CD4-positive, CD25-positive, alpha-beta regulatory T cell (primary cell): ENCODE data around the gene GNG12. TPM values are rescaled to one million over a fixed set of nuclear protein-coding genes. Genes with fewer than 3 reads are reported as not detected.

Source experiments
- ATAC-seq, 2 donors: fragments of 150-1000 bp; cut with Tn5 transposase; one replicate each; pipeline ENCODE4 v1.10.0; 2021; ENCODE audit warnings: low read depth in 2 of 2, moderate number of reproducible peaks in 2 of 2, moderate library complexity in 1 of 2
- DNase-seq, 3 donors: peaks; one replicate each; pipeline versions ENCODE4 v3.0.0 to v3.0.0-alpha.2; 2012 to 2022; ENCODE audit warnings: mixed read lengths in 1 of 3
- H3K27ac ChIP-seq: one replicate; pipeline ENCODE4 v1.7.0; 2013; ENCODE audit warnings: mild to moderate bottlenecking, low read length; ENCODE audit not compliant: insufficient read depth, poor library complexity, severe bottlenecking
- H3K27me3 ChIP-seq: one replicate; pipeline ENCODE4 v1.7.0; 2013; ENCODE audit warnings: low read length; ENCODE audit not compliant: control insufficient read depth, insufficient read depth
- H3K36me3 ChIP-seq: one replicate; pipeline ENCODE4 v1.7.0; 2013; ENCODE audit warnings: mild to moderate bottlenecking, low read length, moderate library complexity; ENCODE audit not compliant: control insufficient read depth, insufficient read depth
- H3K4me1 ChIP-seq: 2 replicates; pipeline ENCODE4 v1.7.0; 2013; ENCODE audit warnings: mild to moderate bottlenecking, low read length; ENCODE audit not compliant: insufficient read depth, control insufficient read depth, poor library complexity, severe bottlenecking
- H3K4me3 ChIP-seq: one replicate; pipeline ENCODE4 v1.7.0; 2013; ENCODE audit warnings: low read depth, mild to moderate bottlenecking, low read length, moderate library complexity
- H3K9me3 ChIP-seq, 2 experiments: 1 replicate in 1 of 2; 2 replicates in 1 of 2; pipeline ENCODE4 v1.7.0; 2013; ENCODE audit warnings: low read length in 2 of 2, mild to moderate bottlenecking in 1 of 2, moderate library complexity in 1 of 2; ENCODE audit not compliant: control insufficient read depth in 2 of 2
- H3K27ac Mint-ChIP-seq, 3 donors: one replicate each; pipeline ENCODE4 v1.8.0; 2020 to 2022; ENCODE audit warnings: mild to moderate bottlenecking in 3 of 3, mixed read lengths in 3 of 3, moderate library complexity in 2 of 3
- H3K27me3 Mint-ChIP-seq: one replicate; pipeline ENCODE4 v1.8.0; 2022; ENCODE audit warnings: mild to moderate bottlenecking, mixed read lengths
- H3K36me3 Mint-ChIP-seq: one replicate; pipeline ENCODE4 v1.8.0; 2020; ENCODE audit warnings: mixed read lengths
- H3K4me1 Mint-ChIP-seq, 4 donors: one replicate each; pipeline ENCODE4 v1.8.0; 2020 to 2022; ENCODE audit warnings: mixed read lengths in 4 of 4, mild to moderate bottlenecking in 1 of 4
- H3K4me3 Mint-ChIP-seq, 4 donors: one replicate each; pipeline ENCODE4 v1.8.0; 2020 to 2022; ENCODE audit warnings: mild to moderate bottlenecking in 4 of 4, mixed read lengths in 4 of 4, moderate library complexity in 3 of 4
- H3K9me3 Mint-ChIP-seq, 7 donors: one replicate each; pipeline ENCODE4 v1.8.0; 2020 to 2022; ENCODE audit warnings: mixed read lengths in 7 of 7, mild to moderate bottlenecking in 3 of 7, moderate library complexity in 2 of 7
- polyA plus RNA-seq, 4 donors: library from polyadenylated mRNA; unstranded; fragments of 300-500 nt; fragmentation: Illumina TruSeq; gene quantifications; one replicate each; pipeline ENCODE4 v1.2.3, GENCODE V29; 2021
- total RNA-seq: library from RNA; stranded (reverse); gene quantifications from one replicate; pipeline ENCODE4 v1.2.3, GENCODE V29; 2022

Gene GNG12
- total and polyA plus RNA-seq, 5 donors from 2014 or later: not detected

DNA sequence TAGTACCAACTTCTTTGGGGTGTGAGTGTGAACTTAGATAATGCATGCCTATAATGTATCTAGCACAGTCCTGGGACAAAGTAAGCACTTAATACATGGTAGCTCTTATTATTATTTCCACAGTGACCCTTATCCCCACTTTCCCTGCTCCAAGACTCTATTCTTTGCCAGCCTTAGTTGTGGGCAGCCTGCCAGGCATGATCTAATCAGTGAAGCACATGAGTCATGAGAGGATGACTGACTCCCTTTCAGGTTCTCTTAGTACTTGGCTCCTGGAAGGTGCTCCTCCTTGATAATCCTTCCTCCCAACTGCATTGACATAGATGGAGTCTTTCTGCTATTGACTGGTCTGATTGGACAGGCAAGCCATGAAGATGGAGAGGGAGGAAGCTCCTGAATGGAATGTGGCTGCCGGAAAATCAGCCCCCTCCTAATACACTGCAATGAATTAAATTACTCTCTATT is 17.4 kb upstream of the GNG12 start:
- Mint-ChIP-seq H3K27me3 (peaks cover 8% of the 10 kb centered on the region), H3K27ac (no peak overlapping the region), H3K4me3 (no peak overlapping the region), H3K4me1 (no peaks in the 10 kb centered on the region), H3K36me3 (no peaks in the 10 kb centered on the region), H3K9me3 (peaks cover 0 to 2% (median 0%) of the 10 kb centered on the region in 7 donors)
- no peaks in the 10 kb centered on the region for H3K9me3 ChIP-seq
- H3K4me3 ChIP-seq: no peak overlapping the region
- no peak overlapping the region for H3K27ac ChIP-seq
- no peak for DNase-seq
- ATAC-seq: no peak
- H3K27me3 ChIP-seq: peaks cover 6% of the 10 kb centered on the region
- no peaks in the 10 kb centered on the region for H3K36me3 ChIP-seq
- H3K4me1 ChIP-seq: no peaks in the 10 kb centered on the region

- Histone ChIP-seq H3K4me1 (no peaks in the 10 kb centered on the region), H3K27me3 (peaks cover 6% of the 10 kb centered on the region), H3K27ac (no peak overlapping the region), H3K36me3 (no peaks in the 10 kb centered on the region), H3K9me3 (no peaks in the 10 kb centered on the region), H3K4me3 (no peak overlapping the region)
- DNase-seq (peak in 1 of 3 donors; percentile 25), ATAC-seq (no peak)
- Mint-ChIP-seq H3K4me3 (no peak overlapping the region), H3K4me1 (no peaks in the 10 kb centered on the region), H3K9me3 (peaks cover 0 to 2% (median 0%) of the 10 kb centered on the region in 7 donors), H3K27ac (no peak overlapping the region), H3K27me3 (peaks cover 8% of the 10 kb centered on the region), H3K36me3 (no peaks in the 10 kb centered on the region)
Measured at GRCh38 chr1:67850151-67850551, 16.9 kb upstream of the GNG12 start.

DNA sequence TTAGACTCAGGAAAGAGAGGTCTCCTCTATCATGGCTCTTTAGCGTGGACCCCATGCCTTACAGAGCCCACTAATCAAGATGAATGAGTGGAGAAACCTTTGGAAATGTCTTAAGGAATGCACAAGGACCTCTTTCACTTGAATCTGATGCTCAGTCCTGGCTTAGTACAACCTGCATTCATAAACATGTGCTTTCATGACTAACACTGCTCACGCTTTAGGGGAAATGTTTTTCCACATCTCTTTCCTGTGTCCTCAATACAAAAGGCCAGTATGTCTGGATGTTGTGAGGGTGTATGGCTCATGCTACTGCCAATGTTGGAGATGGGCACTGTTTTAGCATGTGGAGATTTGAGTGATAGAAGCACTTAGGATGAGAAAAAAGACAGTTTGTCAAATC is 14.2 kb upstream of the GNG12 start:
- no peaks in the 10 kb centered on the region for H3K36me3 Mint-ChIP-seq
- no peak overlapping the region for H3K4me3 Mint-ChIP-seq
- no peak overlapping the region for H3K27ac Mint-ChIP-seq
- H3K9me3 ChIP-seq: no peaks in the 10 kb centered on the region
- no peak overlapping the region for H3K27ac ChIP-seq
- peaks cover 6% of the 10 kb centered on the region for H3K27me3 ChIP-seq
- DNase-seq: no peak
- no peak overlapping the region for H3K4me3 ChIP-seq
- peaks cover 0 to 4% (median 0%) of the 10 kb centered on the region in 7 donors for H3K9me3 Mint-ChIP-seq
- H3K27me3 Mint-ChIP-seq: peaks cover 12% of the 10 kb centered on the region
- H3K36me3 ChIP-seq: no peaks in the 10 kb centered on the region
- H3K4me1 ChIP-seq: no peaks in the 10 kb centered on the region
- ATAC-seq: no peak
- H3K4me1 Mint-ChIP-seq: no peaks in the 10 kb centered on the region

DNA sequence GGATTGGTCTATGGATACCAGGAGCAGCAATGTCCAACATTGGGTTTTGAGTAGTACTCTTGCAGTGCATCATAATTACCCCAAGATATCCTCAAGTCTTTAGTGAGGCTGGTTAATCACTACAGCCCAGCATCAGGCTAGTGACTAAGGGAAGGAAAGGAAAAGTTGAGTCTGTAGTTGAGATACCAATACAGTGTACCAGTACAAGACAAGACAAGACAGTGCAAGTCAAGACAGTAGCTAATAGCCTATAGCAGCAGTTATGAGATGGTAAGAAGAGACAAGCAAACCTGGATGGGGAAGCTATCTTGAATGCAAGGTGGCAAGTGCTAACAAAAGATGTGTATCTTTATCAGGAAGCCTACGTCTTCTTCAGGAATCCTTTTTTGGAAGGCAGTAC is 13.3 kb upstream of the GNG12 start:
- peaks cover 0 to 4% (median 0%) of the 10 kb centered on the region in 7 donors for H3K9me3 Mint-ChIP-seq
- H3K36me3 Mint-ChIP-seq: no peaks in the 10 kb centered on the region
- Histone ChIP-seq H3K27me3 (peaks cover 6% of the 10 kb centered on the region), H3K27ac (no peak overlapping the region), H3K4me1 (no peaks in the 10 kb centered on the region), H3K9me3 (no peaks in the 10 kb centered on the region), H3K36me3 (no peaks in the 10 kb centered on the region), H3K4me3 (no peak overlapping the region)
- H3K4me3 Mint-ChIP-seq: no peak overlapping the region
- DNase-seq: no peak
- peaks cover 17% of the 10 kb centered on the region for H3K27me3 Mint-ChIP-seq
- no peak for ATAC-seq
- H3K4me1 Mint-ChIP-seq: no peaks in the 10 kb centered on the region
- no peak overlapping the region for H3K27ac Mint-ChIP-seq

DNA sequence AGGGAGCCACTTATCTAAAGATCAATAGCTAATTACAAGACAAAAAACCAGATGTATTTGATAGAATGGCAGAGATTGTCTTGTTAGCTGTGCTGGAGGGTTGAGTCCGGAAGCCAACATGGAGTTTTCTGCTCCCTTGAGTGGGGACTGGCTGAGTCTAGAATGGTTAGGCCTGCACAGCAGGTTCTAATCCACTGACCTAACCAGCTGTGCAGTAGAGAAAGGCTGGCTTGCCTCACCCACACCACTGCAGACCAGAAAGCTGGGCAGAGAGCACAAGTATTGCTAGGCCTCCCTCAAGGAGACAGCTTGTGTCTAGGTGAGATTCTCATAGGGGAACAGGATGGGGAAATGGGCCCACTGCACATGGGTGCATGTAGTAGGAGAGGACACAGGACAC is 11.7 kb upstream of the GNG12 start:
- no peak overlapping the region for H3K4me3 Mint-ChIP-seq
- peaks cover 13% of the 10 kb centered on the region for H3K27me3 Mint-ChIP-seq
- no peaks in the 10 kb centered on the region for H3K4me1 Mint-ChIP-seq

GRCh38 chr1:67843746-67844145 is 10.5 kb upstream of the GNG12 start:
- no peaks in the 10 kb centered on the region for H3K9me3 ChIP-seq
- H3K27ac ChIP-seq: no peak overlapping the region
- H3K27me3 ChIP-seq: peaks cover 9% of the 10 kb centered on the region
- H3K9me3 Mint-ChIP-seq: peaks cover 0 to 4% (median 0%) of the 10 kb centered on the region in 7 donors
- peaks cover 13% of the 10 kb centered on the region for H3K27me3 Mint-ChIP-seq
- H3K36me3 ChIP-seq: no peaks in the 10 kb centered on the region
- H3K27ac Mint-ChIP-seq: no peak overlapping the region
- no peaks in the 10 kb centered on the region for H3K36me3 Mint-ChIP-seq
- no peak overlapping the region for H3K4me3 Mint-ChIP-seq
- H3K4me1 ChIP-seq: no peaks in the 10 kb centered on the region
- H3K4me1 Mint-ChIP-seq: no peaks in the 10 kb centered on the region
- ATAC-seq (no peak), DNase-seq (no peak)
- H3K4me3 ChIP-seq: no peak overlapping the region

More for the DNA sequence above, 11.7 kb upstream of the GNG12 start:
- no peaks in the 10 kb centered on the region for H3K9me3 ChIP-seq
- Mint-ChIP-seq H3K27ac (no peak overlapping the region), H3K36me3 (no peaks in the 10 kb centered on the region), H3K9me3 (peaks cover 0 to 4% (median 0%) of the 10 kb centered on the region in 7 donors)
- no peaks in the 10 kb centered on the region for H3K36me3 ChIP-seq
- DNase-seq: no peak
- no peak overlapping the region for H3K4me3 ChIP-seq
- peaks cover 9% of the 10 kb centered on the region for H3K27me3 ChIP-seq
- H3K27ac ChIP-seq: no peak overlapping the region
- H3K4me1 ChIP-seq: no peaks in the 10 kb centered on the region
- no peak for ATAC-seq

DNA sequence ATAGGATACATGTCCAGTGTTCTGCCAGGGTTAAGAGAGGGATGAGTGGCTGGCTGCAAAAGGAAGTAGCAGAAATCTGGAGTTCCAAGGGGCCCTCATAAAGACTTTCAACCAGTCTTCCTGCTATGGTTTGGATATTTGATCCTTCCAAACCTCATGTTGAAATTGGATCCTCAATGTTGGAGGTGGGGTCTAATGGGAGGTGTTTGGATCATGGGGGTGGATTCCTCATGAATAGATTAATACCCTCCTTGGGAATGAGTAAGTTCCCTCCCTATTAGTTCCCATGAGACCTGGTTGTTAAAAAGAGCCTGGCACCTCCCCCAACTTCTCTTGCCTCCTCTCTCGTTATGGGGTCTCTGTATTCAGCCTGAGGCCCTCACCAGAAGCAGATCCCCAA is 10.1 kb upstream of the GNG12 start:
- DNase-seq (no peak), ATAC-seq (no peak)
- Histone ChIP-seq H3K9me3 (no peaks in the 10 kb centered on the region), H3K4me1 (no peaks in the 10 kb centered on the region), H3K36me3 (no peaks in the 10 kb centered on the region), H3K27me3 (peaks cover 6% of the 10 kb centered on the region), H3K27ac (no peak overlapping the region), H3K4me3 (no peak overlapping the region)
- no peaks in the 10 kb centered on the region for H3K36me3 Mint-ChIP-seq
- peaks cover 14% of the 10 kb centered on the region for H3K27me3 Mint-ChIP-seq
- peaks cover 0 to 4% (median 0%) of the 10 kb centered on the region in 7 donors for H3K9me3 Mint-ChIP-seq
- no peak overlapping the region for H3K4me3 Mint-ChIP-seq
- no peaks in the 10 kb centered on the region for H3K4me1 Mint-ChIP-seq
- no peak overlapping the region for H3K27ac Mint-ChIP-seq

- Histone ChIP-seq H3K4me3 (no peak overlapping the region), H3K27me3 (peaks cover 9% of the 10 kb centered on the region), H3K4me1 (no peaks in the 10 kb centered on the region), H3K27ac (no peak overlapping the region), H3K9me3 (no peaks in the 10 kb centered on the region), H3K36me3 (no peaks in the 10 kb centered on the region)
- ATAC-seq: no peak
- Mint-ChIP-seq H3K27me3 (peaks cover 36% of the 10 kb centered on the region), H3K4me1 (no peaks in the 10 kb centered on the region), H3K36me3 (no peaks in the 10 kb centered on the region), H3K9me3 (peaks cover 0 to 4% (median 0%) of the 10 kb centered on the region in 7 donors), H3K4me3 (no peak overlapping the region), H3K27ac (no peak overlapping the region)
- DNase-seq: no peak
Measured at GRCh38 chr1:67840449-67840848, 7.2 kb upstream of the GNG12 start.
